ENCODE measurements around the gene ZNF677.
"Not testable (repeated sequence)": the region's sequence is repeated elsewhere in the genome, so short reads cannot be mapped to it uniquely, and the experiment has no call there.

ZNF677 gene
- total RNA-seq = 3.7 to 10.7 (median 4.2) reads per million in 3 experiments

GRCh38 chr19:53254411-53255341 lies at the start of gene ZNF677:
ZNF677 (minus strand) TSS chr19:53254873; CDS start chr19:53251550, 3,323 bp downstream.
- peak; percentile 74 for DNase-seq

- not testable (repeated sequence) for DNase-seq
Measured at GRCh38 chr19:53301341-53301740, 46.7 kb upstream of the ZNF677 start.

DNA sequence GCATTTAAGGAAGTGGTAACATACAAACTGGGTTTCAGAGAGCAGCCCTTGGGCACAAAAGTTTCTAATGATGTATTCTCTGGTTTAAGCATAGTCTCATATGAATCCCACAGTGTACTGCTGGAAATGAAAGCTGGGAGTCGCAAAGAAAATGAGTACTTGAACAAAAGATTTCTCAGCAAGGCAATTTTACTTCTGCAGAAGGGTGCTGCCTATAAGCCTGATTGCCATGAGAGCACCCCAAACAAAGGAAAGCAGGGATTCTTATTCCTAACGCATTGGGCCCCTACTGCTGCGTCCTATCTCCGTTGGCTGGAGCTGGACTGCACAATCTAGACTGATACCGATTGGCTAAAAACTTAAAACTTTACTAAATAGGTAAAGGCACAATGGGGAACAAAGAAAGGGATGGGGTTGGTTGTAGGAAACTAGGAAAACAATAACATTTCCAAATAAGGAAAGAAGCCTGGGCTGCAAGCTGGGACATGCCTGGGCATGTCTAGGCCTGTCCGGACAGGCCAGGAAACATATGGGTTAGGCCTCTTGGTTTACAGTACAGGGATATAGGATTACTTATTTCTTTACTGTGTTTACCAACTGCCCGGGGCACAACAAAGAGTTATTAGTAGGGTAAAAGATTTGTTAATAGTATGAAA lies 40.2 kb upstream of the ZNF677 start:
- no peak for DNase-seq

GRCh38 chr19:53290758-53291549 lies 36.3 kb upstream of the ZNF677 start:
- DNase-seq = no peak

GRCh38 chr19:53285087-53285486 lies 30.4 kb upstream of the ZNF677 start:
- DNase-seq = no peak

DNA sequence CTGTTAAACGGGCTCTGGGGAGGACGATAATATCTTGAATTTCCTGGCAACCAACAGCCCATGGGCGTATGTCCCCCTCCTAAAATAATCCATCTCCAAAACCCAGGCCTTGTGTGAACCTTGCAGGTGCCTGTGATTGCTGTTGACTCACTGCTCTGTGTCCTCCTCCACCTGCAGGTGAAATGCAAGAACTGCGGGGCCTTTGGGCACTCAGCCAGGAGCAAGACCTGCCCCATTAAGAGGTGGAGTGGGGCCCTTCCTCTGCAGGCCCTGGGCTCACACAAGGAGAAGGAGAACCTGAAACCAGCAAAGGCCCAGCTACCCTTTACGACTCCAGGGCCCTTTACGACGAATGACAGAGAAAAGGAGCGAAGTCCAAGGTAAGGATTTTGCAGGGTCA lies 27.3 kb upstream of the ZNF677 start:
- DNase-seq = not testable (repeated sequence)

- DNase-seq = no peak
Measured at GRCh38 chr19:53275480-53275879, 20.8 kb upstream of the ZNF677 start.

DNA sequence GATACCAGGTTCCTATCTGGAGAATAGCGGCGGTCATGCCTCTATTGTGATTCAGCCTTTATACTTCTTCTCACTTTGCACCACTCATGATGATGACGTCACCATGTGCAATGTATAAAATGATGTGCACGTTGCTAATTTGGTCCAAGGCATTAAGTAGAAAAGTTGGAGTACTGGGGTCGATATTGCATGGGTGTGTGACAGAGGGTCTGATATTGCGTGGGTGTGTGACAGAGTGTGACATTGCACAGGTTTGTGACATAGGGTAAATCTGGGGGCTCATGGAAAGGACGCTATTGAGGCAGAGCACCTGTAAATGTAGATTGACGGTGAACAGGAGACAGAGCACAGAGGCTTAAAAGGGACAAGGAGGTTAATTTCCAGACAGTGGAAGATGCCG lies 17.4 kb upstream of the ZNF677 start:
- DNase-seq = no peak

DNA sequence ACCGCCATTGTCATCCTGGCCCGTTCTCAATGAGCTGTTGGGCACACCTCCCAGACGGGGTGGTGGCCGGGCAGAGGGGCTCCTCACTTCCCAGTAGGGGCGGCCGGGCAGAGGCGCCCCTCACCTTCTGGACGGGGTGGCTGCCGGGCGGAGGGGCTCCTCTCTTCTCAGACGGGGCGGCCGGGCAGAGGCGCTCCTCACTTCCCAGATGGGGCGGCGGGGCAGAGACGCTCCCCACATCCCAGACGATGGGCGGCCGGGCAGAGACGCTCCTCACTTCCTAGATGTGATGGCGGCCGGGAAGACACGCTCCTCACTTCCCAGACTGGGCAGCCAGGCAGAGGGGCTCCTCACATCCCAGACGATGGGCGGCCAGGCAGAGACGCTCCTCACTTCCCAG lies 15.2 kb upstream of the ZNF677 start:
- not testable (repeated sequence) for DNase-seq

DNA sequence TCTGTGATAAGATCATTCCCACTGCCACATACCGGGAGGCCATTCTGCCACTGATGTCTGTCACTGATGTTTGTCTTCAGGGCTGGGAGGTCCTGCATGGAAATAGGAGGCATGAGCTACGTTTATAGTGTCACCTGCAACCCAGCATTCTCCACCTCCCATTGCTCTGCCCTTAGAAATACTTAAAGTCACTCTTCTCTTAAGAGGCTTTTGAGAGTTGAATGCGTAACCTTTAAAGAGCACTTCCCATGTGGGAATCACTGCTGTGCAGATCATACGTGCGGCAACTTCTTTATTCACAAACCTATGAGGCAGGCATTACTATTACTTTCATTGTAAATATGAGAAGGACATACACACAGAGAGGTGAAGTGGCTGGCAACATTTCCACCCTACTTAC lies 12.9 kb upstream of the ZNF677 start, which contains the start of gene VN1R4:
Gene VN1R4 (minus strand): TSS at position 101 of the 400 bp plus-strand sequence. CDS start 58 bp downstream, at position 43.
- not testable (repeated sequence) for DNase-seq

GRCh38 chr19:53257715-53258342 lies 3.2 kb upstream of the ZNF677 start, which contains the start of gene VN1R2:
VN1R2 (plus strand) TSS chr19:53258292; CDS start chr19:53258376, 84 bp downstream.
- DNase-seq = not testable (repeated sequence)

GRCh38 chr19:53246498-53246897 lies 8.2 kb downstream of the ZNF677 start:
- DNase-seq = no peak

DNA sequence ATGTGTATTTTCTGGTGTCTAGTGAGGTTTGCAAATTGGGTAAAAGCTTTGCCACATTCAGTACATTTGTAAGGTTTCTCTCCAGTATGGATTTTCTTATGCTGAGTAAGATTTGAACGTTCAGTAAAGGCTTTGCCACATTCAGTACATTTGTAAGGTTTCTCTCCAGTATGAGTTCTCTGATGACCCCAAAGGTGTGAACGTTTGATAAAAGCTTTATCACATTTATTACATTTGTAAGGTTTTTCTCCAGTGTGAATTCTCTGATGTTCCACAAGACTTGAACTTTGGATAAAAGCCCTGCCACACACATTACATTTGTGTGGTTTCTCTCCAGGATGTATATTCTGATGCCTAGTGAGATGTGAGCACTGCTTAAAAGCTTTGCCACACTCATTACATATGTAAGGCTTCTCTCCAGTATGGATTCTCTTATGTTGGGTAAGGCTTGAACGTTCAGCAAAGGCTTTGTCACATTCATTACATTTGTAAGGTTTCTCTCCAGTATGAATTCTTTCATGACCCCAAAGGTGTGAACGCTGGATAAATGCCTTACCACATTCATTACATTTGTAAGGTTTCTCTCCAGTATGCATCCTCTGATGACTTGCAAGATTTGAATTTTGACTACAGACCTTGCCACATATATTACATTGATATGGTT lies 17.4 kb downstream of the ZNF677 start:
- DNase-seq = no peak

GRCh38 chr19:53224606-53225005 lies 30.1 kb downstream of the ZNF677 start:
- no peak for DNase-seq

DNA sequence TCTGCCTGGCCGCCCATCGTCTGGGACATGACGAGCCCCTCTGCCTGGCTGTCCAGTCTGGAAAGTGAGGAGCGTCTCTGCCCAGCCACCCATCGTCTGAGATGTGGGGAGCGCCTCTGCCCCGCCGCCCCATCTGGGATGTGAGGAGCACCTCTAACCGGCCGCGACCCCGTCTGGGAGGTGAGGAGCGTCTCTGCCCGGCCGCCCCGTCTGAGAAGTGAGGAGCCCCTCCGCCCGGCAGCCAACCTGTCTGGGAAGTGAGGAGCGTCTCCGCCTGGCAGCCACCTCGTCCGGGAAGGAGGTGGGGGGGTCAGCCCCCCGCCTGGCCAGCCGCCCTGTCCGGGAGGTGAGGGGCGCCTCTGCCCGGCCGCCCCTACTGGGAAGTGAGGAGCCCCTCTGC lies 32.0 kb downstream of the ZNF677 start:
- DNase-seq = not testable (repeated sequence)

- no peak for DNase-seq
Measured at GRCh38 chr19:53212703-53213320, 41.9 kb downstream of the ZNF677 start.

DNA sequence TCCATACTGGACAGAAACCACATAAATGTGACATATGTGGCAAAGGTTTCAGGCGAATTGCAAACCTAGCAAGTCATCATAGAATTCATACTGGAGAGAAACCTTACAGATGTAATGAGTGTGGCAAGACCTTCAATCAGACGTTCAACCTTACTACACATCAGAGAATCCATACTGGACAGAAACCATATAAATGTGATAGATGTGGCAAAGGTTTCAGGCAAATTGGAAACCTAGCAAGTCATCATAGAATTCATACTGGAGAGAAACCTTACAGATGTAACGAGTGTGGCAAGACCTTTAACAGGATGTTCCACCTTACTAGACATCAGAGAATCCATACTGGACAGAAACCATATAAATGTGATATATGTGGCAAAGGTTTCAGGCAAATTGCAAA lies 43.1 kb downstream of the ZNF677 start:
- DNase-seq = not testable (repeated sequence)

GRCh38 chr19:53196777-53197396 lies 57.8 kb downstream of the ZNF677 start:
- DNase-seq = peak; percentile 88

GRCh38 chr19:53195265-53195903 lies 59.3 kb downstream of the ZNF677 start:
- DNase-seq = peak; percentile 75
